Ovary (tissue), 3 donors: ENCODE results near the gene IGF1.

Experiments
- EP300 ChIP-seq: sonication (generic); formaldehyde crosslinking; IDR thresholded peaks from one replicate; pipeline ENCODE4 v1.6.1; 2017; ENCODE audit warnings: antibody characterized with exemption
- POLR2A ChIP-seq: fragments of 450-650 bp; IDR thresholded peaks from one replicate; pipeline ENCODE4 v1.6.1; 2017; ENCODE audit warnings: antibody characterized with exemption, mild to moderate bottlenecking, moderate library complexity
- TF ChIP-seq, protein P1 (sequence below), 3 donors: fragments of 450-650 bp in 2 of 3; fragments of 200-600 bp in 1 of 3; IDR thresholded peaks; one replicate each; pipeline versions ENCODE4 v1.5.1 to v1.8.0; 2016 to 2022; ENCODE audit warnings: antibody characterized with exemption in 3 of 3, mild to moderate bottlenecking in 1 of 3
- donor health status: DM: no; HTN: no; CAD: no.

DNA sequence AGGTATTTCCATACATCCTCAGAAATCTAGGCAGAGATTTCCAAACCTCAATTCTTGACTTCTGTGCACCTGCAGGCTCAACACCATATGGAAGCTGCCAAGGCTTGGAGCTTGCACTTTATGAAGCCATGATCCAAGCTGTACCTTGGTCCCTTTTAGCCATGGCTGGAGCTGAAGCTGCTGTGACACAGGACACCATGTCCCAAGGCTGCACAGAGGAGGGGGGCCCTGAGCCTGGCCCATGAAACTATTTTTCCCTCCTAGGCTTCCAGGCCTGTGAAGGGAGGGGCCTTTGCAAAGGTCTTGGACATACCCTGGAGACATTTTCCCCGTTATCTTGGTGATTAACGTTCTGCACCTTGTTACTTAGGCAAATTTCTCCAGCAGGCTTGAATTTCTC, 110.5 kb downstream of the IGF1 start:
- TF ChIP-seq, protein P1, sequence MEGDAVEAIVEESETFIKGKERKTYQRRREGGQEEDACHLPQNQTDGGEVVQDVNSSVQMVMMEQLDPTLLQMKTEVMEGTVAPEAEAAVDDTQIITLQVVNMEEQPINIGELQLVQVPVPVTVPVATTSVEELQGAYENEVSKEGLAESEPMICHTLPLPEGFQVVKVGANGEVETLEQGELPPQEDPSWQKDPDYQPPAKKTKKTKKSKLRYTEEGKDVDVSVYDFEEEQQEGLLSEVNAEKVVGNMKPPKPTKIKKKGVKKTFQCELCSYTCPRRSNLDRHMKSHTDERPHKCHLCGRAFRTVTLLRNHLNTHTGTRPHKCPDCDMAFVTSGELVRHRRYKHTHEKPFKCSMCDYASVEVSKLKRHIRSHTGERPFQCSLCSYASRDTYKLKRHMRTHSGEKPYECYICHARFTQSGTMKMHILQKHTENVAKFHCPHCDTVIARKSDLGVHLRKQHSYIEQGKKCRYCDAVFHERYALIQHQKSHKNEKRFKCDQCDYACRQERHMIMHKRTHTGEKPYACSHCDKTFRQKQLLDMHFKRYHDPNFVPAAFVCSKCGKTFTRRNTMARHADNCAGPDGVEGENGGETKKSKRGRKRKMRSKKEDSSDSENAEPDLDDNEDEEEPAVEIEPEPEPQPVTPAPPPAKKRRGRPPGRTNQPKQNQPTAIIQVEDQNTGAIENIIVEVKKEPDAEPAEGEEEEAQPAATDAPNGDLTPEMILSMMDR (IDR thresholded peaks at IDR 0.05): no peak
- TF ChIP-seq POLR2A (no peak), EP300 (no peak)
